Measurements from ENCODE around the gene CES5A. TPM values are rescaled to one million over a fixed set of nuclear protein-coding genes. Genes with fewer than 3 reads are reported as not detected.
"Not testable (repeated sequence)": the region's sequence is repeated elsewhere in the genome, so short reads cannot be mapped to it uniquely, and the experiment has no call there.

Gene CES5A
- total RNA-seq, 1 experiment from 2014 or later: not detected

DNA sequence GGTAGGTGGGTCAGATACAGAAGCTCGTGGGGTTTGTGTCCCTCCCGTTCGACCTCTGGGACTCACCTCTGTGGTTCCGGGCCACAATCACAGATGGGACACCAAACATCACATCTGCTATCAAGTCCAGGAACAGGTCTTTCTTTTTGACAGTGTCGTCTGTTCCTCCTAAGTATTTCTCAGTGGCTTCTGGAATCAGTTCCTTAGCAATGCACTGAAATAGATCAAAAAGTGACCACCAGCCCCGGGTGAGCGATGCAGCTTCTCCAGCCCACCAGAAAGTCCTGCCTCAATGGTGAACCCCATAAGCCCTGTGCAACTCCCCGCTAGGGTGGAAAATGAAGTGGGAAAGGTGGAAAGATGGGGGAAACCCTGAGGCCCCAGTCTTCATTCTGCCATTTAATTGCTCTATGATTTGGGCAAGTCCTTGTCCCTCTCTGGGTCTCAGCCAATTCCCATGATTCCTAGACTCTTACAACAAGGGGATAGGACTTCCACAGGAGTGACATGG is 64.7 kb downstream of the CES5A start:
- no peak for DNase-seq (ENCODE audit: low spot score)
- in situ Hi-C loops (cut with HindIII; ENCODE audit: low sequenced_read_pairs): no loop called here

- no peak for DNase-seq (ENCODE audit: low spot score)
- in situ Hi-C loops (cut with HindIII; ENCODE audit: low sequenced_read_pairs): no loop called here
These were observed 65.3 kb downstream of the CES5A start for GRCh38 chr16:55809851-55810250.

GRCh38 chr16:55809386-55809785 is 65.8 kb downstream of the CES5A start:
- in situ Hi-C loops (cut with HindIII; ENCODE audit: low sequenced_read_pairs): no loop called here
- no peak for DNase-seq (ENCODE audit: low spot score)

DNA sequence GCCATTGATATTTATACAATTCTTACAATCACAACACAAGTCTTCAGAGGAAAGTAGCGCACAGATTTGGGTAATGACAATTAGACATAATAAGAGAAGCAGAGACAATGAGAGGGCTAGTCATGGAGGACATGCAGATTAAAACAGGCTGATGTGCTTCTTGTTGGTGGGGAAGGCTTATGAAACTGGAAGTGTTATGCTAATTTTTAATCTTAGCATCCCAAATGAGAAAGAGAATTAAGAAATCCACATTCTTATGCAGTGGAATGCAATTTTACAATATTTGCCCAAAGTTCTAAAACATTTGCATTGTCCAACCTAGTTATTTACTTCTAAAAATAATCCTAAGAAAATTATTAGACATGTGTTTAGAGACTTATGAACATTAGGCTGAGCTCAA is 66.9 kb downstream of the CES5A start:
- DNase-seq (ENCODE audit: low spot score); in situ Hi-C loops (cut with HindIII; ENCODE audit: low sequenced_read_pairs): not testable (repeated sequence)

DNA sequence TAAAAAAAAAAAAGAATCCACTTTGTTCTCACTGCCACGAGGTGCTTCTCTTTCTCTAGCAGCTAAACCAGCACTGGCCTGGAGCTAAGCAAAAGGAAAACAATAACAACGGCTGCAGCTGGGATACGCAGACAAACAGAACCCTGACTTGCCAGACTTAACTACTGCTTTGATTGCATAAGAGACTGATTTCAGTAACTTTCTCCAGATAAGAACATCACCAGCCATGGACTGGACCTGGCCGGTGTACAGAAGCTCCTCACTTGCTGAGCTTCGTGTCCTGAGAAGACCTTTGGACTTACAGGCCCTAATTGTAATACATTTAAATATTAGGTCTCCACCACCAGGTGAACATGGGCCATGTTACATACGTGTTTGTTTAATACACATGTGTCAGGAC is 70.1 kb downstream of the CES5A start:
- DNase-seq (ENCODE audit: low spot score); in situ Hi-C loops (cut with HindIII; ENCODE audit: low sequenced_read_pairs): not testable (repeated sequence)

- in situ Hi-C loops (cut with HindIII; ENCODE audit: low sequenced_read_pairs); DNase-seq (ENCODE audit: low spot score): not testable (repeated sequence)
These were observed 71.5 kb downstream of the CES5A start for GRCh38 chr16:55803681-55804080.

Other genes starting within 250 kb of the CES5A start
- not detected in 2 replicates for gene SLC6A2, start 219.4 kb downstream of the CES5A start, total RNA-seq (2014; rRNA removed; shearing (Covaris generic))
- gene CES1, start 42.3 kb downstream of the CES5A start, total RNA-seq (2014; rRNA removed; shearing (Covaris generic)): not detected in 2 replicates

Data from G401 (cell line).